Lung microvascular endothelial cell (primary cell): ENCODE results near the gene FBLN2. TPM values are rescaled to one million over a fixed set of nuclear protein-coding genes. Genes with fewer than 3 reads are reported as not detected.
A peak's percentile ranks its signal among the peaks of the same experiment; 100 is the strongest.

ENCODE experiments used
- DNase-seq, 2 donors: peaks; one replicate each; pipeline versions ENCODE4 v3.0.0 to v3.0.0-alpha.2; 2010; ENCODE audit warnings: low read depth in 2 of 2
- total RNA-seq: library from RNA; depleted of rRNA; stranded (reverse); fragments of >200 nt; gene quantifications from 2 replicates; pipeline ENCODE4 v1.2.1, GENCODE V29; 2014

Gene FBLN2
- total RNA-seq, 1 donor from 2014 or later, result 10.9 TPM

GRCh38 chr3:13645801-13646637, 97.1 kb downstream of the FBLN2 start:
- DNase-seq, result no peak

- DNase-seq, result peak in 1 of 2 donors; percentile 14
Measured at GRCh38 chr3:13647298-13648059, 98.6 kb downstream of the FBLN2 start.

- peak; percentile 79 to 89 for DNase-seq
Measured at GRCh38 chr3:13648060-13649001, 99.4 kb downstream of the FBLN2 start.

- peak; percentile 66 to 83 for DNase-seq
Measured at GRCh38 chr3:13650210-13651056, 101.5 kb downstream of the FBLN2 start.

GRCh38 chr3:13651057-13651400, 102.1 kb downstream of the FBLN2 start:
- DNase-seq, result no peak

GRCh38 chr3:13651775-13652428, 103.0 kb downstream of the FBLN2 start:
- DNase-seq, result no peak

- no peak for DNase-seq
Measured at GRCh38 chr3:13652728-13653127, 103.8 kb downstream of the FBLN2 start.

- no peak for DNase-seq
Measured at GRCh38 chr3:13653631-13654279, 104.8 kb downstream of the FBLN2 start.

- no peak for DNase-seq
Measured at GRCh38 chr3:13654330-13655060, 105.6 kb downstream of the FBLN2 start.

GRCh38 chr3:13655061-13655913, 106.4 kb downstream of the FBLN2 start:
- DNase-seq, result peak; percentile 47 to 61

- no peak for DNase-seq
Measured at GRCh38 chr3:13656584-13657301, 107.8 kb downstream of the FBLN2 start.

GRCh38 chr3:13657660-13658435, 108.9 kb downstream of the FBLN2 start:
- DNase-seq, result peak; percentile 49 to 61

- DNase-seq, result no peak
Measured at GRCh38 chr3:13658681-13659080, 109.8 kb downstream of the FBLN2 start.

GRCh38 chr3:13659221-13659969, 110.5 kb downstream of the FBLN2 start:
- no peak for DNase-seq

- no peak for DNase-seq
Measured at GRCh38 chr3:13660042-13660874, 111.3 kb downstream of the FBLN2 start.
